A549 (cell line): ENCODE results near the gene NUTF2. TPM values are rescaled to one million over a fixed set of nuclear protein-coding genes. Genes with fewer than 3 reads are reported as not detected.

Source experiments
- ATAC-seq, 2 experiments: fragments of 200-7000 bp in 1 of 2; fragments of >200 bp in 1 of 2; cut with Nextera tagmentation in 1 of 2; cut with Tn5 transposase in 1 of 2; 3 replicates each; pipeline versions ENCODE4 v1.8.0 to v1.9.1; 2018 to 2020; ENCODE audit warnings: mild to moderate bottlenecking in 1 of 2, moderate library complexity in 1 of 2
- CTCF ChIA-PET: fragments of 300-600 bp; sonication (Branson Sonifier 250); formaldehyde crosslinking; extraction: SDS; loops from one replicate; lab custom pipeline; 2021; ENCODE audit warnings: antibody characterized with exemption, inconsistent platforms; lab: Yijun Ruan, JAX
- POLR2A ChIA-PET: fragments of 350-600 bp; formaldehyde crosslinking; extraction: SDS; loops from one replicate; lab custom pipeline; 2021; ENCODE audit warnings: antibody characterized with exemption, inconsistent platforms; lab: Yijun Ruan, JAX
- DNase-seq, 2 experiments: peaks; one replicate each; pipeline versions ENCODE4 v3.0.0 to v3.0.0-alpha.2; 2011 to 2016; ENCODE audit warnings: low read depth in 1 of 2, low spot score in 1 of 2
- FAIRE-seq: peaks from 2 replicates; lab custom pipeline; 2011; peaks lifted over from hg19 to GRCh38; lab: Jason Lieb, UNC
- H3K27ac ChIP-seq, 2 experiments: fragments of >200 bp; sonication (Bioruptor Twin); formaldehyde crosslinking; 3 replicates each; pipeline ENCODE4 v1.5.1; 2016 to 2017
- H3K4me1 ChIP-seq: fragments of >200 bp; sonication (Bioruptor Twin); formaldehyde crosslinking; 3 replicates; pipeline ENCODE4 v1.6.1; 2016
- H3K4me2 ChIP-seq: fragments of >200 bp; sonication (Bioruptor Twin); formaldehyde crosslinking; 3 replicates; pipeline ENCODE4 v1.6.1; 2016
- H3K4me3 ChIP-seq: fragments of >200 bp; sonication (Bioruptor Twin); formaldehyde crosslinking; 3 replicates; pipeline ENCODE4 v1.5.1; 2016
- H3K9me3 ChIP-seq: fragments of >200 bp; sonication (Bioruptor Twin); formaldehyde crosslinking; 3 replicates; pipeline ENCODE4 v1.6.1; 2016
- CBX8 ChIP-seq: fragments of 200-600 bp; sonication (generic); IDR thresholded peaks from 2 replicates; pipeline ENCODE4 v1.6.1; 2016
- EP300 ChIP-seq, 2 experiments: fragments of >200 bp; sonication (Bioruptor Twin); formaldehyde crosslinking; IDR thresholded peaks; 2 replicates in 1 of 2; 3 replicates in 1 of 2; pipeline ENCODE4 v1.6.1; 2016 to 2017
- HES2 ChIP-seq: fragments of >200 bp; sonication (Bioruptor Twin); formaldehyde crosslinking; IDR thresholded peaks from 2 replicates; pipeline ENCODE4 v1.6.1; 2016
- JUN ChIP-seq, 2 experiments: fragments of >200 bp; sonication (Bioruptor Twin); formaldehyde crosslinking; IDR thresholded peaks; 2 replicates in 1 of 2; 3 replicates in 1 of 2; pipeline ENCODE4 v1.6.1; 2016 to 2017
- MYC ChIP-seq: IDR thresholded peaks from 2 replicates; pipeline ENCODE4 v1.6.1; 2012; ENCODE audit warnings: mild to moderate bottlenecking, inconsistent platforms, low read length, improper control_type of control experiment, borderline replicate concordance
- NR3C1 ChIP-seq: fragments of >200 bp; sonication (Bioruptor Twin); formaldehyde crosslinking; IDR thresholded peaks from 3 replicates; pipeline ENCODE4 v1.6.1; 2017
- PBX3 ChIP-seq: IDR thresholded peaks from 2 replicates; pipeline ENCODE4 v1.6.1; 2012
- PHF8 ChIP-seq: fragments of 200-600 bp; sonication (generic); IDR thresholded peaks from 2 replicates; pipeline ENCODE4 v1.6.1; 2016; ENCODE audit warnings: low read depth, mild to moderate bottlenecking, antibody characterized with exemption, moderate library complexity, borderline replicate concordance
- REST ChIP-seq: fragments of 200-600 bp; sonication (generic); IDR thresholded peaks from 2 replicates; pipeline ENCODE4 v1.6.1; 2016; ENCODE audit warnings: antibody characterized with exemption, mild to moderate bottlenecking, moderate library complexity
- RFX5 ChIP-seq: fragments of 450-650 bp; IDR thresholded peaks from 2 replicates; pipeline ENCODE4 v1.7.1; 2014; ENCODE audit warnings: antibody characterized with exemption, mild to moderate bottlenecking, moderate library complexity
- TFCP2L1 ChIP-seq: fragments of 250-450 bp; sonication (Bioruptor Pico); IDR thresholded peaks from 2 replicates; pipeline ENCODE4 v1.5.0; 2021; ENCODE audit warnings: mild to moderate bottlenecking
- ZC3H11A ChIP-seq: fragments of 450-650 bp; IDR thresholded peaks from 2 replicates; pipeline ENCODE4 v1.6.1; 2014; ENCODE audit warnings: antibody characterized with exemption, mild to moderate bottlenecking
- ZFP36 ChIP-seq: fragments of 450-650 bp; IDR thresholded peaks from 2 replicates; pipeline ENCODE4 v1.6.1; 2014; ENCODE audit warnings: borderline replicate concordance; ENCODE audit not compliant: partially characterized antibody
- ZNF302 ChIP-seq: fragments of 250-450 bp; sonication (Bioruptor Pico); IDR thresholded peaks from 2 replicates; pipeline ENCODE4 v1.9.0; 2021; ENCODE audit warnings: inconsistent platforms, mild to moderate bottlenecking, moderate library complexity
- whole genome bisulfite sequencing: methylation state at CpG from one replicate; pipeline ENCODE4 v1.1.6; 2017; ENCODE audit errors: missing lambda C conversion rate; 5-methylcytosine and 5-hydroxymethylcytosine counted together
- polyA plus RNA-seq, 4 experiments: library from polyadenylated mRNA; depleted of rRNA in 3 of 4; stranded (reverse); fragments of >200 nt; fragmentation: RNase III in 1 of 4; extraction: RNeasy Plus Mini Kit Qiagen cat#74134 plus additional on column Dnase treatment in 1 of 4; gene quantifications; 2 replicates in 3 of 4; 3 replicates in 1 of 4; pipeline ENCODE4 v1.2.3, GENCODE V29; 2011 to 2017

Gene NUTF2
- polyA plus RNA-seq, 2 of the 4 experiments (the other 2 are of a cell fraction): 168 to 287 TPM

GRCh38 chr16:67873435-67874370, 27.0 kb downstream of the NUTF2 start:
- no peak for FAIRE-seq
- peak overlapping the region; percentile 95 to 97 for H3K27ac ChIP-seq
- peak; percentile 1 to 47; a peak in 4 of 6 replicates for ATAC-seq
- ChIA-PET CTCF (interaction anchor here (0.9 to 17.4 kb wide), 6 partner anchors 8 to 201 kb away, joined by 3 to 370 read pairs (median 6); partner anchors contain the start of genes CTRL, NRN1L and PSMB10), POLR2A (interaction anchor here (0.8 to 0.9 kb wide), 2 partner anchors 11 to 28 kb away, joined by 4 to 5 read pairs; no protein-coding TSS in a partner anchor)
- no peaks in the 10 kb centered on the region for H3K9me3 ChIP-seq
- peak overlapping the region; percentile 99 for H3K4me3 ChIP-seq
- H3K4me2 ChIP-seq: peak overlapping the region; percentile 99
- WGBS: 14% methylated on average over 21 of the region's 23 CpGs
- H3K4me1 ChIP-seq: peaks cover 24% of the 10 kb centered on the region; the same call in 2 of the 3 replicates
- no peak for DNase-seq
- TF ChIP-seq RFX5 (no peak), PHF8 (peak; percentile 9)

- no peak for TF ChIP-seq EP300 (IDR thresholded peaks at IDR 0.05)
- TF ChIP-seq ZNF302 (CRISPR knock-in tag): no peak
- TF ChIP-seq PBX3: no peak
- no peak for TF ChIP-seq HES2
- TF ChIP-seq MYC: no peak
- TF ChIP-seq JUN (IDR thresholded peaks at IDR 0.05): no peak
- TF ChIP-seq ZC3H11A: no peak
- TF ChIP-seq, all 56 proteins: peak for 0
- no peak for FAIRE-seq
Observed at GRCh38 chr16:67874372-67874771, 27.6 kb downstream of the NUTF2 start.

GRCh38 chr16:67877064-67877463, 30.3 kb downstream of the NUTF2 start:
- no peak for DNase-seq
- WGBS: 97% methylated on average over 11 of the region's 11 CpGs
- no peak for ATAC-seq
- Histone ChIP-seq H3K4me2 (no peak overlapping the region), H3K4me3 (no peak overlapping the region), H3K27ac (no peak overlapping the region), H3K4me1 (peaks cover 16% of the 10 kb centered on the region; the same call in 2 of the 3 replicates), H3K9me3 (no peaks in the 10 kb centered on the region)
- TF ChIP-seq RFX5 (no peak), ZFP36 (no peak), NR3C1 (no peak)
- POLR2A ChIA-PET: no interaction called here
- CTCF ChIA-PET: interaction anchor here (0.6 to 17.4 kb wide), 5 partner anchors 11 to 392 kb away, joined by 3 to 370 read pairs (median 4); partner anchors contain the start of genes CTRL and PSMB10
- no peak for FAIRE-seq

More at GRCh38 chr16:67874372-67874771, 27.6 kb downstream of the NUTF2 start:
- no peak overlapping the region for H3K27ac ChIP-seq
- peak overlapping the region; percentile 99 for H3K4me2 ChIP-seq
- ATAC-seq (no peak), DNase-seq (no peak)
- WGBS: 88% methylated on average over 3 of the region's 3 CpGs
- ChIA-PET POLR2A (no interaction called here), CTCF (interaction anchor here (0.8 to 17.4 kb wide), 7 partner anchors 9 to 206 kb away, joined by 3 to 370 read pairs (median 4); partner anchors contain the start of genes CTRL, NRN1L and PSMB10)
- peak overlapping the region; percentile 99; the same call in 2 of the 3 replicates for H3K4me3 ChIP-seq
- peaks cover 24% of the 10 kb centered on the region; the same call in 2 of the 3 replicates for H3K4me1 ChIP-seq
- no peaks in the 10 kb centered on the region for H3K9me3 ChIP-seq

GRCh38 chr16:67878232-67878631, 31.5 kb downstream of the NUTF2 start:
- no peak for DNase-seq
- ATAC-seq: no peak
- ChIA-PET CTCF (interaction anchor here (0.9 to 17.4 kb wide), 3 partner anchors 9 to 49 kb away, joined by 3 to 370 read pairs (median 4); partner anchors contain the start of genes CTRL and PSMB10), POLR2A (no interaction called here)
- no peaks in the 10 kb centered on the region for H3K9me3 ChIP-seq
- H3K4me3 ChIP-seq: no peak overlapping the region
- H3K27ac ChIP-seq: no peak overlapping the region
- H3K4me2 ChIP-seq: no peak overlapping the region
- TF ChIP-seq ZNF302 (CRISPR knock-in tag) (no peak), TFCP2L1 (no peak), REST (no peak), CBX8 (no peak)
- no peak for FAIRE-seq
- peaks cover 11% of the 10 kb centered on the region; the same call in 2 of the 3 replicates for H3K4me1 ChIP-seq
- 79% methylated on average over 5 of the region's 6 CpGs for WGBS
